ENCODE results near the gene TFAP2B.

GRCh38 chr6:50840811-50841192 is 22.1 kb downstream of the TFAP2B start:
- TF ChIP-seq, protein P1, sequence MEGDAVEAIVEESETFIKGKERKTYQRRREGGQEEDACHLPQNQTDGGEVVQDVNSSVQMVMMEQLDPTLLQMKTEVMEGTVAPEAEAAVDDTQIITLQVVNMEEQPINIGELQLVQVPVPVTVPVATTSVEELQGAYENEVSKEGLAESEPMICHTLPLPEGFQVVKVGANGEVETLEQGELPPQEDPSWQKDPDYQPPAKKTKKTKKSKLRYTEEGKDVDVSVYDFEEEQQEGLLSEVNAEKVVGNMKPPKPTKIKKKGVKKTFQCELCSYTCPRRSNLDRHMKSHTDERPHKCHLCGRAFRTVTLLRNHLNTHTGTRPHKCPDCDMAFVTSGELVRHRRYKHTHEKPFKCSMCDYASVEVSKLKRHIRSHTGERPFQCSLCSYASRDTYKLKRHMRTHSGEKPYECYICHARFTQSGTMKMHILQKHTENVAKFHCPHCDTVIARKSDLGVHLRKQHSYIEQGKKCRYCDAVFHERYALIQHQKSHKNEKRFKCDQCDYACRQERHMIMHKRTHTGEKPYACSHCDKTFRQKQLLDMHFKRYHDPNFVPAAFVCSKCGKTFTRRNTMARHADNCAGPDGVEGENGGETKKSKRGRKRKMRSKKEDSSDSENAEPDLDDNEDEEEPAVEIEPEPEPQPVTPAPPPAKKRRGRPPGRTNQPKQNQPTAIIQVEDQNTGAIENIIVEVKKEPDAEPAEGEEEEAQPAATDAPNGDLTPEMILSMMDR (conservative IDR thresholded peaks at IDR 0.05; ENCODE audit: low read length) = no peak
- TF ChIP-seq EZH2phosphoT487 (IDR thresholded peaks at IDR 0.05; ENCODE audit: borderline replicate concordance) = no peak

Data from Loucy (cell line).